Left lung (tissue), 10 donors: ENCODE measurements around the gene ANKRD39. TPM values are rescaled to one million over a fixed set of nuclear protein-coding genes. Genes with fewer than 3 reads are reported as not detected.

Source experiments
- ATAC-seq: fragments of 200-7000 bp; cut with Tn5 transposase; one replicate; pipeline ENCODE4 v1.9.1; 2020; ENCODE audit warnings: moderate library complexity
- DNase-seq, 4 donors: peaks; one replicate each; pipeline ENCODE4 v3.0.0-alpha.2; 2013 to 2020
- H3K27ac ChIP-seq, 2 donors: fragments of 200-600 bp; sonication (generic) in 1 of 2; one replicate each; pipeline versions ENCODE4 v1.5.0 to v1.8.0; 2020 to 2021
- H3K27me3 ChIP-seq, 2 donors: fragments of 200-600 bp; sonication (generic) in 1 of 2; one replicate each; pipeline versions ENCODE4 v1.5.0 to v1.8.0; 2020 to 2021
- H3K36me3 ChIP-seq, 2 donors: fragments of 200-600 bp; sonication (generic) in 1 of 2; one replicate each; pipeline versions ENCODE4 v1.5.0 to v1.8.0; 2020 to 2021
- H3K4me1 ChIP-seq, 2 donors: fragments of 200-600 bp; one replicate each; pipeline ENCODE4 v1.8.0; 2021
- H3K4me3 ChIP-seq, 2 donors: fragments of 200-600 bp; sonication (generic) in 1 of 2; one replicate each; pipeline versions ENCODE4 v1.5.0 to v1.8.0; 2020 to 2021; ENCODE audit warnings: mild to moderate bottlenecking in 1 of 2
- H3K9me3 ChIP-seq, 2 donors: fragments of 200-600 bp; sonication (generic) in 1 of 2; one replicate each; pipeline versions ENCODE4 v1.5.0 to v1.8.0; 2020 to 2021
- intact Hi-C, 2 donors: fragments of 100-400 bp; cut with DNase I; formaldehyde crosslinking; loops; one replicate each; pipeline versions ENCODE4 v1.11.2 to v1.14.2; 2022
- polyA plus RNA-seq, 6 donors: library from polyadenylated mRNA; unstranded; fragments of 120-200 nt; gene quantifications; one replicate each; pipeline ENCODE4 v1.2.1, GENCODE V29; 2013; ENCODE audit not compliant: insufficient read length in 6 of 6
- total RNA-seq, 2 donors: library from RNA; stranded (reverse); fragmentation: NEBNext Ultra II Directional; extraction: Animal tissue kit (Norgen Biotek cat#: 25700); gene quantifications; one replicate each; pipeline ENCODE4 v1.2.1, GENCODE V29; 2021
- TF ChIP-seq, protein P1 (sequence below), 2 donors: fragments of 200-600 bp; sonication (generic) in 1 of 2; IDR thresholded peaks; one replicate each; pipeline versions ENCODE4 v1.5.0 to v1.8.0; 2021; ENCODE audit warnings: antibody characterized with exemption in 2 of 2
- donor health status: DM: no; HTN: yes; CAD: no.
- donor health status: DM: no; HTN: no; CAD: no.

Gene ANKRD39
- total and polyA plus RNA-seq, 8 donors, result 7.9 to 11.9 (median 10.4) TPM

DNA sequence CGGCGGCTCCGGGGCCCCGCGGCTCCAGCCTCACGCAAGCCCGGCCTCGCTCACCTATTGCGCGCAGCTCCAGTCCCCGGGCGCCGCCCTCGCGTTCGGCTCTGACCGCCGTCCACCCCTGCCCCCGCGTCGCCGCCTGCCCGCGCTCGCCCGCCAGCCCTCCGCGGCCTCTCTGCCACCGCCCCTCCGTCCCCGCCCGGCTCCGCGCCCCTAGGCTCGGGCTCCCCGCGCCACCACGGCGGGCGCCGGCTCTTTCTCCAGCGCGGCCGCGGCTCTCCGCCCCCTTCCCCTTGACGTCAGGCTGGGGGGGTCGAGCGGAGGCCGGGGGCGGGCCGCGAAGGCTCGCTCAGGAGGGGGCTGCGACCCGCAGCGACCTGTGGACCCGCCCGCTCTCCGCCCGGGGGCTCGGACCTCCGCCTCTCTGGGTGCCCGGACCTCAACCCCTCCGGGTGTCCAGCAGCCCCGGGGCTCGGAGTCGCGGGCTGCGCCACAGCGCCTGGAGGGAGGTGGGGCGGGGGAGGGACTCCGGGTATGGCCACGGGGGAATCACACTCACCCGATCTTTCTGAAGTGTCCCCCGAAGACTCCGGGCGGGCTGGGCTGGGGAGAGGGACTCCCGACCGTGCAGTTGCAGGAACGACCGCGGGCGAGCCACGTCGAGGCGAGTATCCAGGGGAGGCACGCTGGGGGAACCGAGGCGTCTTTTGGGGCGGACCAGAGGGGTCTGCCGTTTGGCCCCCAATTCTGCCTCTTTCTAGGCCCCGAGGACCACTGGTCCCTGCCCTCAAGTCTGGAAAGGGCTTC is 12.2 kb upstream of the ANKRD39 start, which contains the start of gene SEMA4C:
Gene SEMA4C (minus strand): TSS at position 259 of the 804 bp plus-strand sequence. CDS start 2,194 bp downstream, outside the sequence.
- DNase-seq (peak in 2 of 4 donors; percentile 71 to 86), ATAC-seq (peak; percentile 60)
- intact Hi-C loops, result no loop called here
- peak within 1 kb of the TSS; percentile 88 to 96 for H3K4me3 ChIP-seq
- no peaks in the 10 kb centered on the region for H3K9me3 ChIP-seq
- H3K4me1 ChIP-seq, result peaks cover 19 to 76% of the 10 kb centered on the region in 2 donors
- peaks cover 0 to 90% of the 10 kb centered on the region in 2 donors for H3K27me3 ChIP-seq
- peaks cover 0 to 9% of the 10 kb centered on the region in 2 donors for H3K36me3 ChIP-seq
- peak within 1 kb of the TSS; percentile 89 to 95 for H3K27ac ChIP-seq
- TF ChIP-seq, protein P1, sequence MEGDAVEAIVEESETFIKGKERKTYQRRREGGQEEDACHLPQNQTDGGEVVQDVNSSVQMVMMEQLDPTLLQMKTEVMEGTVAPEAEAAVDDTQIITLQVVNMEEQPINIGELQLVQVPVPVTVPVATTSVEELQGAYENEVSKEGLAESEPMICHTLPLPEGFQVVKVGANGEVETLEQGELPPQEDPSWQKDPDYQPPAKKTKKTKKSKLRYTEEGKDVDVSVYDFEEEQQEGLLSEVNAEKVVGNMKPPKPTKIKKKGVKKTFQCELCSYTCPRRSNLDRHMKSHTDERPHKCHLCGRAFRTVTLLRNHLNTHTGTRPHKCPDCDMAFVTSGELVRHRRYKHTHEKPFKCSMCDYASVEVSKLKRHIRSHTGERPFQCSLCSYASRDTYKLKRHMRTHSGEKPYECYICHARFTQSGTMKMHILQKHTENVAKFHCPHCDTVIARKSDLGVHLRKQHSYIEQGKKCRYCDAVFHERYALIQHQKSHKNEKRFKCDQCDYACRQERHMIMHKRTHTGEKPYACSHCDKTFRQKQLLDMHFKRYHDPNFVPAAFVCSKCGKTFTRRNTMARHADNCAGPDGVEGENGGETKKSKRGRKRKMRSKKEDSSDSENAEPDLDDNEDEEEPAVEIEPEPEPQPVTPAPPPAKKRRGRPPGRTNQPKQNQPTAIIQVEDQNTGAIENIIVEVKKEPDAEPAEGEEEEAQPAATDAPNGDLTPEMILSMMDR (IDR thresholded peaks at IDR 0.05), result no peak

DNA sequence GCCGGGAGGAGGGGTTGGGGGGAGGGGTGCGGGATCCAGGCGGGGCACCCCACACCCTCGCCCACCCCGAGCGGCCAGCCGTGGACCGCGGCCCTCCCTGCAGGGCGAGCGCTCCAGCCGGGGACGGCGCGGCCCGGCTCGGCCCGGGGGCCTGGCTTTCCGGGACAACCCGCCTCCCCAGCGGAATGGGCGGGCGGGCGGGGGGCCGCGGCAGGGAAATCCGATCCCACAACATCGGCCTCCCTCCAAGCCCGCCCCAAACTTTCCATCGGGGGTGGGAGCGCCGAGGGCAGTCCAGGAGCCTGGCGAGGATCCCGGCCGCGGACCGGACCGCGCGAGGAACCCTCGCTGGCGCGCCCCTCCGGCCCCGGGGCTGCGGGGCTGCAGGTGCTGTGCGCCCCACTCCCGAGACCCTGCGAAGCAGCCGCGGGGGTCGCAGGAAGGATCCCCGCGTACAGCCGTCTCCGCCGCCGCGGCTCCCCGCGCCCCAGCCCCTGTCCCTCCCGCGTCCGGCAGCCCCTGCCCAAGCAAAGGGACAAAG is 11.5 kb upstream of the ANKRD39 start:
- ATAC-seq (peak; percentile 52), DNase-seq (peak; percentile 76 to 90 (median 82))
- intact Hi-C loops, result no loop called here
- no peaks in the 10 kb centered on the region for H3K9me3 ChIP-seq
- H3K4me1 ChIP-seq, result peaks cover 19 to 73% of the 10 kb centered on the region in 2 donors
- H3K27ac ChIP-seq, result peak overlapping the region; percentile 89 to 95
- peak overlapping the region; percentile 88 to 96 for H3K4me3 ChIP-seq
- H3K27me3 ChIP-seq, result peaks cover 0 to 83% of the 10 kb centered on the region in 2 donors
- TF ChIP-seq, protein P1 (IDR thresholded peaks at IDR 0.05), result peak in 1 of 2 donors; percentile 1
- peaks cover 0 to 16% of the 10 kb centered on the region in 2 donors for H3K36me3 ChIP-seq

DNA sequence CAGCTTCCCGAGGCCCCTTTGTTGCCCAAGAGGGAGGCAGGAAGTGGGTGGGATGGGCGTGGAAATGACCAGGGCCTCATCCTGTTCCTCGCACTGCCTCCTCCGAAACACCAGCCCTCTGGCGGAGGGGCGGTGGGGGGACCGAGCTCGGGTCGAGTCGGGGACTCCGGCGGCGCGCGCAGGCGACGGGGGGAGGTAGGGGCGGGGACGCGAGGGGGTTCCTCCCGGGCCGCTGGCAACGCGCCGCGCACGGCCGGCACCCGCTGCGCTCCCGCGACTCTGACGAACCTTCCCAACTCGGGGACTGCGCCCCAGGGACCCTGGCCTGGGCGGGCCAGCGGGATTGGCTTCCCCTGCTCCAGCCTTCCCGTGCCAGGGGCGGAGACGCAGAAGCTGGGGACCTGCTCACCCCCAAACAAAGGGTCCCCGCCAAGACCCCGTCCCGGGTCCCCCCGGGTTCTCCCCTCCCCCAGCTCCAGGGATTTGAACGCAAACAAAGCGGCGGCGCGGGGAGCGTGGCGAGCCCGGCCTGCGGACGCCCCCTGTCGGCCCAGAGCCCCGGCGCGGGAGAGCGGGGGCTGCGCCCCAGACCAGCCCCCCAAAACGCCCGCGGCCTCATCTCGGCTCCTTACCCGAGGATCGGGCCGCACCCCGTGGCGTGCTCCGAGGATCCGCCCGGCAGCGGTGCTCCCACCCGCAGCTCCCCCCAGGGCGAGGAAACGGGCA is 10.9 kb upstream of the ANKRD39 start:
- intact Hi-C loops, result no loop called here
- peak; percentile 86 to 97 (median 90) for DNase-seq
- peak overlapping the region; percentile 88 to 96 for H3K4me3 ChIP-seq
- H3K27me3 ChIP-seq, result peaks cover 0 to 77% of the 10 kb centered on the region in 2 donors
- peaks cover 0 to 22% of the 10 kb centered on the region in 2 donors for H3K36me3 ChIP-seq
- peak overlapping the region; percentile 89 to 95 for H3K27ac ChIP-seq
- peaks cover 19 to 68% of the 10 kb centered on the region in 2 donors for H3K4me1 ChIP-seq
- peak; percentile 70 for ATAC-seq
- TF ChIP-seq, protein P1 (IDR thresholded peaks at IDR 0.05), result peak; percentile 44 to 52
- H3K9me3 ChIP-seq, result no peaks in the 10 kb centered on the region

DNA sequence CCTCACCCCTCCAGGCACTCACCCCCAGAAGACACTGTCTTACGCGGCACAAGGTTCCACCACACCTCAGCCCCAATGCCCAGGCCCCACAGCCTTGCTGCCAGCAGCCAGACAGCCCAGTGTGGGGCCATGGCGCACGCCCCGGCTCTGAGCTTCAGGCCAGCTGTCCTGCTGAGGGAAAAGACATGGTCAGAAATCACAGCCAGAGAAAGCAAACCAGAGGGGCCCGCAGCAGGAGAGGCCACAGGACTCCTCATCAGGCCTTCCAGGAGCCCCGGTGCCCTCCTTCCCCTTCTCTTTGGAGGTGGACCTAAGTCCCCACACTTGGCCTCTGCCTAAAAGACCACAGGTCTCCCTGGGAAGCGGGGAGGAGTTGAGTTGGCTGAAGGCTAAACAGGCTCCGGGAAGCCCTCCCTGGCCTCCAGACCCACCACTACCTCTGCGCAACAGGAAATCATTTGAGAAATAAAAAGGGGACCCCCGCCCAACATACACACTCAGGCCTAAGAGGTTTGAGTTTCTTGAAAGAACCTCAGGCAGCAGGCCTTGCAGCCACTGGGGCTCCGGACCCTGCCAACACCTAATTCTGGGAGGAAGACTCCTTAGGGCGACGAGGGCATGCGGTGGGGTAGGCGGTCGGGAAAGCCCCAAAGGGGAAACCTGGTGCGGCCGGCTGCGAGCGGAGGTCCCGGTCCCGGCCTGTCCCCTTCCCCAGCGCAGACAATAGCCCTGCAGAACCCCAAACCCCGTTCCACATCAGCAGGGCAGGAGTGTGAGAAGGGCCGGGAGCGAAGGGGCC is 10.1 kb upstream of the ANKRD39 start:
- H3K27ac ChIP-seq, result peak overlapping the region; percentile 89 to 95
- intact Hi-C loops, result no loop called here
- TF ChIP-seq, protein P1 (IDR thresholded peaks at IDR 0.05), result no peak
- peaks cover 0 to 29% of the 10 kb centered on the region in 2 donors for H3K36me3 ChIP-seq
- no peaks in the 10 kb centered on the region for H3K9me3 ChIP-seq
- H3K4me1 ChIP-seq, result peaks cover 19 to 68% of the 10 kb centered on the region in 2 donors
- ATAC-seq, result no peak
- peak overlapping the region; percentile 88 to 96 for H3K4me3 ChIP-seq
- H3K27me3 ChIP-seq, result peaks cover 0 to 69% of the 10 kb centered on the region in 2 donors
- no peak for DNase-seq
